Stimulated activated naive CD8-positive, alpha-beta T cell treated with anti-CD3 and anti-CD28 coated beads, Interleukin-15, Interleukin-2, amounts not matched to agents 100 ng/mL and 50 ng/mL, for 24 hours (primary cell): ENCODE results near the gene CHN2.

Experiments used
- H3K27ac Mint-ChIP-seq: one replicate; pipeline ENCODE4 v1.8.0; 2021; ENCODE audit warnings: mild to moderate bottlenecking, mixed read lengths
- H3K27me3 Mint-ChIP-seq: one replicate; pipeline ENCODE4 v1.8.0; 2021; ENCODE audit warnings: mixed read lengths
- H3K36me3 Mint-ChIP-seq: one replicate; pipeline ENCODE4 v1.8.0; 2021; ENCODE audit warnings: low read depth, mixed read lengths
- H3K4me1 Mint-ChIP-seq: one replicate; pipeline ENCODE4 v1.8.0; 2021; ENCODE audit warnings: low read depth, mixed read lengths
- H3K4me3 Mint-ChIP-seq: one replicate; pipeline ENCODE4 v1.8.0; 2021; ENCODE audit warnings: mild to moderate bottlenecking, mixed read lengths
- H3K9me3 Mint-ChIP-seq: one replicate; pipeline ENCODE4 v1.8.0; 2021; ENCODE audit warnings: mixed read lengths

Gene CHN2

DNA sequence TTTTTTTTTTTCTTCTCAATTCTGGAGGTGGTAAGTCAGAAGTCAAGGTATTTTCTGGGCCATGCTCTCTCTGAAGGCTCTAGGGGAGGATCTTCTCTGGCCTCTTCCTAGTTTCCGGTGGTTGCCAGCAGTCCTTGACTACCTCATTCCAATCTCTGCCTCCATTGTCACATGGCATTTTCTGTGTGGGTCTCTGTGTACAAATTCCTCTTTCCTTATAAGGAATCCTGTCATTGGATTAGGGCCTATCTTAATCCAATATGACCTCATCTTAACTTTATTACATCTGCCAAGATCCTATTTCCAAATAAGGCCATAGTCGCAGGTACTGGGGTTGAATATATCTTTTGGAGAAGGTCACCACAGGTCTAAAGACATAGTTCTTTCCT, 239.8 kb downstream of the CHN2 start:
- no peak overlapping the region for H3K4me3 Mint-ChIP-seq
- no peaks in the 10 kb centered on the region for H3K36me3 Mint-ChIP-seq
- H3K9me3 Mint-ChIP-seq, result no peaks in the 10 kb centered on the region
- H3K27ac Mint-ChIP-seq, result no peak overlapping the region
- no peaks in the 10 kb centered on the region for H3K27me3 Mint-ChIP-seq
- no peaks in the 10 kb centered on the region for H3K4me1 Mint-ChIP-seq

DNA sequence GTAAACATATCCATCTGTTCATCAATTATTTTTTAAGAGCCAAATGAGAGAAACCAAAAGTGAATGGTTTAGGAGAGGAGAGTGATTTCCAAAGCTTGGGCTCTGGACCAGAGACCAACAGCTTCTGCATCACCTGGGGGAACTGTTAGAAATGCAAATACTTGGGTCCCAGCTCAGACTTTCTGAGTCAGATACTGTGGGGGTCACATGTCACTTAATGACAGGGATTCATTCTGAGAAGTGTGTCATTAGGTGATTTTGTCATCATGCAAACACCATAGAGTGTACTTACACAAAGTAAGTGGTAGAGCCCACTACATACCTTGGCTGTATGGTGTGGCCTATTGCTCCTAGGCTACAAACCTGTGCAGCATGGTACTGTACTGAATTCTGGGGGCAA, 240.6 kb downstream of the CHN2 start:
- no peaks in the 10 kb centered on the region for H3K4me1 Mint-ChIP-seq
- H3K9me3 Mint-ChIP-seq, result no peaks in the 10 kb centered on the region
- H3K27ac Mint-ChIP-seq, result no peak overlapping the region
- H3K27me3 Mint-ChIP-seq, result no peaks in the 10 kb centered on the region
- H3K4me3 Mint-ChIP-seq, result no peak overlapping the region
- H3K36me3 Mint-ChIP-seq, result no peaks in the 10 kb centered on the region

DNA sequence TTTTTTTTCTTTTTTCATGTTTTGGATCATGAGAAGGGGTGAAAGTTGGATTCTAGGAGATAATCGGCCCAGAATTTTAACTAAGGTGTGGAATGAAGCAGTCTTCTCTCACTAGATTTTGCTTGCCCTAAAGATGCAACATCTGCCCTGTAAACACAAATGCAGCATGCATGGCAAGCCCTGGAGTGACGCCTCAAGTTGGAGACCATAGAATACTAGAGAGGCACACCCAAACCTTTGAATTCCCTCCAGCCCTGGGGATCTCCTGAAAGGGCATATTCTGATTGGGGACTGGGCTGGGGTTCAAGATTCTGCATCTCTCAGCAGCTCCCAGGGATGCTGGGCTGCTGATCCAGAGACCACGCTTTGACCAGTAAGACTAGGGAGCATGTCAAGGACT, 241.3 kb downstream of the CHN2 start:
- Mint-ChIP-seq H3K4me3 (no peak overlapping the region), H3K36me3 (no peaks in the 10 kb centered on the region), H3K9me3 (no peaks in the 10 kb centered on the region), H3K4me1 (no peaks in the 10 kb centered on the region), H3K27ac (no peak overlapping the region), H3K27me3 (no peaks in the 10 kb centered on the region)

DNA sequence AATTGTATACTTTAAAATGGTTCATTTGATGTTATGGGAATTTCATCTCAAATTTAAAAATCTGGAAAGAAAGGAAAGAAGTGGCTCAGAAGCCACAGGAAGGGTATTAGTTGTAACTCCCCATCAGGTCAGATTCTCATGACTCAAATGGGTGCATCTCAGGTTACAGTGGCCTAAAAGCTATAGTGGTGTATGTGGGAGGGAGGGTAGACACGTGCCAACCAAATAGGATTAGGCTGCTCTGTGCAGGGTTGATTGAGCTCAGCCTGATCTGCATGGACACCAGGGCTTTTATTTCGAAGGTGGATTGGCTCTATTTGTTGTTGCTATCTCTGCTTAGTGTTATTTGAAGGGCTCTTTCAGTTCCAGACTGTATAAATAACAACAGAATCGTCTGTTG, 247.6 kb downstream of the CHN2 start:
- no peak overlapping the region for H3K27ac Mint-ChIP-seq
- H3K36me3 Mint-ChIP-seq, result no peaks in the 10 kb centered on the region
- no peaks in the 10 kb centered on the region for H3K4me1 Mint-ChIP-seq
- H3K9me3 Mint-ChIP-seq, result no peaks in the 10 kb centered on the region
- H3K27me3 Mint-ChIP-seq, result no peaks in the 10 kb centered on the region
- H3K4me3 Mint-ChIP-seq, result no peak overlapping the region

DNA sequence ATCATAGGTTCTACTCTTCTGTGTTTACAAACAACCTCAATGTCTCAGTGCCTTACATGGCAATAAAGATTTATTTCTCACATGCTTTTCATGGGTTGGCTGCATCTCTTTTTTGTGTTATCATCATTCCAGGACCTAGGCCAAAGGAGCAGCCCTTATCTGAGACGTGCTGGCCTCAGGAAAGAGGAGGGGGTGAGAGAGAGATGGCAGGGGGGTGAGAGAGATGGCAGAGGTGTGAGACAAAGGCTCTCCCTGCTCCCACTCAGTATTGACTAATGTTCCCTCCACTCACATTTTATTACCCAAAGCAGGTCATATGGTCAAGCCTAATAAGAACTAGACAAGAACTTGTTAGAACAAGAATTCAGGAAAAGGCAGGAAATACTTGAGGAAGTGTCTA, 249.0 kb downstream of the CHN2 start:
- Mint-ChIP-seq H3K27me3 (no peaks in the 10 kb centered on the region), H3K27ac (no peak overlapping the region), H3K9me3 (no peaks in the 10 kb centered on the region), H3K4me3 (no peak overlapping the region), H3K36me3 (no peaks in the 10 kb centered on the region), H3K4me1 (no peaks in the 10 kb centered on the region)

DNA sequence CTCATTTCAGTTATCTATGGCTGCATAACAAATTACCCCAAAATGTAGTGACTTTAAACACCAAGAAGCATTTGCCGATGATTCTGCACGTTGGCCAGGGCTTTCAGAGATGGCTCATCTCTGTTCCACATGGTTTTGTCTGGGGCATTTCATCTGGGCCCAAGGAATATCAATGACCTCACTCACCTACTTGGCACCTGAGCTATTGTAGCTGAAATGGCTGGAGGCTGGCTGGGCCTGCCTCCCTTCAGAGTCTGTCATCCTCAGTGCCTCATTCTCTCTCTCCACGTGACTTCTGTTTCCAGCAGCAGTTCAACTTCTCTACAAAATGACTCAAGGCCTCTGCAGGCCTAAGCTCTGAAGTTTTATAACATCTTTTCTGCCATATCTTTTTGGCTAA, 249.7 kb downstream of the CHN2 start:
- Mint-ChIP-seq H3K27ac (no peak overlapping the region), H3K27me3 (no peaks in the 10 kb centered on the region), H3K4me3 (no peak overlapping the region), H3K4me1 (no peaks in the 10 kb centered on the region), H3K36me3 (no peaks in the 10 kb centered on the region), H3K9me3 (no peaks in the 10 kb centered on the region)

DNA sequence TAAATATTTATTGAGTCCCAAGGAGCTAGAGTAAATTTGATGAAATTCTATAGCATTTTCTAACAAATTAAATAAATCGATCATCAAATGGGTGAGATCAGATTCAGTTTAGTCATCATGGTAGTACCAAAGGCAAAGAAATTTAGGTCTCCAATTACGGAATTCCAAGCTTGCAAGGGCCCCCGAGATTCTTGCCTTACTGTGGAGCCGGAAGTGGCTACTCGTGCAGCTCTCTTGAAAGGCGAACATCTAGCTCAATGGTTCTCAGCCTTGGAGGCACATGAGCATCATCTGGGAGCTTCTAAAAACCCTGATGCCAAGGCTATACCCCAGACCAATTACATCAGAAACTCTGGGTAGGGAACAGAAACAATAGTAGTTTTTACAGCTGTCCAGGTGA, 251.2 kb downstream of the CHN2 start:
- Mint-ChIP-seq H3K9me3 (no peaks in the 10 kb centered on the region), H3K4me3 (no peak overlapping the region), H3K27me3 (no peaks in the 10 kb centered on the region), H3K36me3 (no peaks in the 10 kb centered on the region), H3K4me1 (no peaks in the 10 kb centered on the region), H3K27ac (no peak overlapping the region)

DNA sequence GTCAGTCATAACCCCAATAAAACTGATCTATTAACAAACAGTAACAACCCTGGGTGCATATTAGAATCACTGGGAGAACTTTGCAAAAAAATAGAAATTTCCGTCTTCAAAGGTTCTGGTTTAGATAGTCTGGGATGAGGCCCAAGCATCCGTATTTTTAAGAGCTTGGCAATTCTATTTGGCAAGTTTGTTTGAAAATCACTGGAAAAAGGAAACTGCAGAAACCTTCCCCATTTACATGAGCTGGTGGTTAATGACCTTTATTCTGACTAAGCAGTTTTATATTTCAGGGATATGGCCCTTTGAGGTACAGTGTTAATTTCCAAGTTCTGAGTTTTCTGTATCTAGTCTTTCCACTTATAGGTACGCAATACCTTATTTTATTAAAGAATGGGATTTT, 253.3 kb downstream of the CHN2 start:
- Mint-ChIP-seq H3K4me3 (no peak overlapping the region), H3K27me3 (no peaks in the 10 kb centered on the region), H3K9me3 (no peaks in the 10 kb centered on the region), H3K27ac (no peak overlapping the region), H3K36me3 (no peaks in the 10 kb centered on the region), H3K4me1 (no peaks in the 10 kb centered on the region)

DNA sequence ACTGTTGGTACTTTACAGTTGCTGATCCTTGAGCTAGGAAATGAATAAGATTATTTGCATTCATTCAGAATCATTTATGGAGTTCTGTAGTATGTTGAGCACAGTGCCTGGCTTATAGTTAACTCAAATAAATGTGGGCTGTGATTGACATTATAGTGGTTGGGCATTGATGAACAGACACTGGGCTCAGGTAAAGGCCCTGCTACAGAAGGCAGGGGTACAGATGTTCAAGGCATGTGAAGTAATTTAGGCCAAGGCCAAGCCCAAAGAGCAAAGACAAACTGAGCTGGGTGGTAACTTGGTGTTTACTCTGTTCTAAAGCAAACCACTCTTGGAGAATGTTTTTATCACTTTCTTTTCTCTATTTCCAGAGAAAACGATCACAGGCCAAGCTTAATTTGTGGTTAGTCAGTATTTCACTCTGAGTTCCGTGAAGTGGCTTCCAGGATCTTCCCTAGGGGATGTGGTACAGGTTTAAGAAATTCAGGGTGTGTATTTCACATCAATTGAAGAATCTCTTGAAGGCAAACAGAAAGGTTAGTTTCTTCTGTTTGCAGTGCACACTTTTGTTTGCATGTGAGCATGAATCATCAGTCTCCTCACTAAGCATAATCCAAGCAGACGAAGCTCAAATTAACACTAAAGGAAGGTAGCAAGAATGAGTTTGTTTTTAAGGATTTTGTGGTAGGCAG, 255.1 kb downstream of the CHN2 start:
- no peaks in the 10 kb centered on the region for H3K9me3 Mint-ChIP-seq
- H3K4me1 Mint-ChIP-seq, result no peaks in the 10 kb centered on the region
- no peaks in the 10 kb centered on the region for H3K36me3 Mint-ChIP-seq
- no peak overlapping the region for H3K4me3 Mint-ChIP-seq
- H3K27me3 Mint-ChIP-seq, result no peaks in the 10 kb centered on the region
- no peak overlapping the region for H3K27ac Mint-ChIP-seq

DNA sequence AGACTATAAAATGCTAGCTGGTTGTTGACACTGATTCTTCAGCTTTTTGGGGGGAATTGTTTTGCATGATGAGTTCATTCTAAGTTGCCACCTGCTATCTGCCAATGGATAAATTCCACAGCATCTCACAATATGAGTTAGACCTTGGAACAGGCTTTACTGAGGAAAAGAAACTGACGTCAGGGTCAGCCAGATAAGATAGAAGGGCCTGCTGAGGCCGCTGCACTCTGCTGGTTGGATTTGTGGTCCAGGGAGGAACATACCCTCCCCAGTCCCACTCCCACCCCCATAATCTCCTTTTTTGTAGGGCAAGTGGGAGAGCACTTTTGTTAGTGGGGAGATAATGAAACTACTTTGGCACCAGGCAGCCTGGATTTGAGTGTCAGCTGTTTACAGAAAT, 258.4 kb downstream of the CHN2 start:
- Mint-ChIP-seq H3K27ac (no peak overlapping the region), H3K36me3 (no peaks in the 10 kb centered on the region), H3K4me1 (no peaks in the 10 kb centered on the region), H3K4me3 (no peak overlapping the region), H3K27me3 (no peaks in the 10 kb centered on the region), H3K9me3 (no peaks in the 10 kb centered on the region)

DNA sequence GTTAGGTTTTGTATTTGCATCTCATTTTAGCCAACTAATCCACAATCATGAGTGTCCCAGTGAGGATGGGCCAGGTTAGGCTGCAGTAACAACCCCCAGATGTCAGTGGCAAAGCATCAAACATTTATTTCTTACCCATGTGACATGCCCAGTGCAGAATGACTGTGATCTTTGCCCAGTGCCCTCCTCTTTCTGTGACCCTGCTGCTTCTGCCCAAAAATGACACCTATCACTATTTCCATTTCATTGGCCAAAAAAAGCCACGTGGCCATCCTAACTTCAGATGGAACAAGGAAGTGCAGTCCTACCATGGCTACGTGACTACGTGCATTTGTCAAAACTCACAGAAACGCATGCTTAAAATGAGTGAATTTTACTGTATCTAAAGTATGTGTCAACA, 259.9 kb downstream of the CHN2 start:
- no peak overlapping the region for H3K4me3 Mint-ChIP-seq
- H3K4me1 Mint-ChIP-seq, result no peaks in the 10 kb centered on the region
- no peaks in the 10 kb centered on the region for H3K36me3 Mint-ChIP-seq
- no peaks in the 10 kb centered on the region for H3K27me3 Mint-ChIP-seq
- no peaks in the 10 kb centered on the region for H3K9me3 Mint-ChIP-seq
- H3K27ac Mint-ChIP-seq, result no peak overlapping the region

DNA sequence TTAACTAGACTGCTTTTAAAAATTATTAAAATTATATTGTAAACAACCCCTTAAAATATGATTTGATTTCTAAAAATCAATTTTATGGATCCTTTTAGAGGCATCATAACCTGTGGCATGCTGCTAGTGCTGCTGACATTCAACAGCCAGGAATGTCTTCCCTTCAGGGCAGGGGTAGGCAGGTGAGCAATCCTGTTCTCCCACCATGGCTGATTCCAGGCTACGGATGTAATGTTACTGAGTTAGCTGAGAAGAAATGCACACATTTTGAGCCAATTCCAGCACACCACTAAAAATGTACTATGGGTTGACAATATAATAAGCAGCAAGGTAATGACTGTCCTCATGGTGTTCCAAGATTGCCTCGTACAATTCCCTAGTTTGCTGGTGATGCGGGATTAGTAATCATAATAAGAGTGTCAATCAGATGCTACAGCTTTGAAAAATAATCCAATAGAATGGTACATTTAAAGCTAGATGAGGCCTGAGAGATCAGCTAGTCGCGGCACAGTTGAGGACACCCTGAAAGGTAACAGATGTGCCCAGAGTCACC, 260.4 kb downstream of the CHN2 start:
- Mint-ChIP-seq H3K4me1 (no peaks in the 10 kb centered on the region), H3K4me3 (no peak overlapping the region), H3K27me3 (no peaks in the 10 kb centered on the region), H3K36me3 (no peaks in the 10 kb centered on the region), H3K27ac (no peak overlapping the region), H3K9me3 (no peaks in the 10 kb centered on the region)

DNA sequence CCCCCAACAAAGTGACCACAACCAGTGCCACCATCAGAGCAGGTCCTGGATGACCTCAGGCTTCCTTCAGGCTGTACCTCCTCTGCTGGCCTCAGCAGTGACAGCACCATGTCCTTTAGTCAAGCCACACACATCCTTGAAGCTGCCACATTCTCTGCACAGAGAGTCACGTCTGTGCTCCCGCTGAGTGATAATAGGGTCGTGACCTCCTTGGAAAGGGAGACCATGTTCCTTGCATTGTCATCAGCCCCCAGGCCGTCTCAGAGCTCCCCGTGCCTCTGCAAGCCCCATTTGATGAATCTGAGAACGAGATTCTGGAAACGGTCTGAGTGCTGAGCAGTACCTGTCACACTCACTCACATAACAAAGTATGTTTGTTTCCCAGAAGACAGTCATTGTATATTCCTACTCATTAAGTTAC, 262.6 kb downstream of the CHN2 start:
- Mint-ChIP-seq H3K27ac (no peak overlapping the region), H3K36me3 (no peaks in the 10 kb centered on the region), H3K9me3 (no peaks in the 10 kb centered on the region), H3K27me3 (no peaks in the 10 kb centered on the region), H3K4me3 (no peak overlapping the region), H3K4me1 (no peaks in the 10 kb centered on the region)

DNA sequence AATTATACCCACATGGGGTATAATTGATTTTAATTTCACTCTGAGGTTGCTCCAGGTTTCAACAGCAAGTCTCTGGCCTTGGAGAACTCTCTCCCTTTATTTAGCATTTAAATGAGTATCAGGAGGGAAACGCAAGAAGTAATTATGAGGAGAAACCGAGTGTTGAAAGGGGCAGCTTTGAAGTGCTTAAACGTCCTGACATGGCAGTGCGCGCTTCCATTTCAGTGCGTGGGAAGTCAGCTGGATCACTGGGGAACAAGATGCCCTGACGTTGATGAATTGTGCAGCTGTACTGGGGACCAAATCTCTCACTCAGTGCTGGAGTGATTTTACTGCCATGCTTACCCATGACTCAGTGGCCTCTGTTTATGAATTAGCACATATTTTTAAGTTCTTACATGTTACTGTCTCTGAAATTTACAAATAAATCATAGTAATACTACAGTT, 263.0 kb downstream of the CHN2 start:
- Mint-ChIP-seq H3K27ac (no peak overlapping the region), H3K4me1 (no peaks in the 10 kb centered on the region), H3K27me3 (no peaks in the 10 kb centered on the region), H3K36me3 (no peaks in the 10 kb centered on the region), H3K4me3 (no peak overlapping the region), H3K9me3 (no peaks in the 10 kb centered on the region)

DNA sequence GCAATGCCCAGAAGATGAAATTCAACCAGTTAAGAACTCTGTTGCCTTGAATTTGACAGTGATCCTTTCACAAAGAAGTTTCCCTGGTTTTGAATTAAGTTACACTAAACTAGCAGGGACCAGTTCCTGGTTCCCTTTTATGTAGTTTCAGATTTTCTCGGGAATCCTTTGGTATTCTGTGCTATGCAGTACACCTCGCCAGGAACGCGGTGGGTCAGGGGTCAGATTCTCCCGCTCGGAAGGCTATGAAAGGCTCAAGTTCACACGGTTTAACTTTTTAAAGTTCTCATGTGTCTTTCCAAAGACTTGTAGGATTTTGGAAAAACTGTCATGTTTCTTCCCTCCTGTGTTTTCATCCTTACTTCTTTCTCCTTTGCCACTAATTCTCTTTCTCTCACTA, 264.4 kb downstream of the CHN2 start:
- H3K36me3 Mint-ChIP-seq, result no peaks in the 10 kb centered on the region
- no peaks in the 10 kb centered on the region for H3K27me3 Mint-ChIP-seq
- no peaks in the 10 kb centered on the region for H3K4me1 Mint-ChIP-seq
- no peak overlapping the region for H3K27ac Mint-ChIP-seq
- no peak overlapping the region for H3K4me3 Mint-ChIP-seq
- H3K9me3 Mint-ChIP-seq, result no peaks in the 10 kb centered on the region

DNA sequence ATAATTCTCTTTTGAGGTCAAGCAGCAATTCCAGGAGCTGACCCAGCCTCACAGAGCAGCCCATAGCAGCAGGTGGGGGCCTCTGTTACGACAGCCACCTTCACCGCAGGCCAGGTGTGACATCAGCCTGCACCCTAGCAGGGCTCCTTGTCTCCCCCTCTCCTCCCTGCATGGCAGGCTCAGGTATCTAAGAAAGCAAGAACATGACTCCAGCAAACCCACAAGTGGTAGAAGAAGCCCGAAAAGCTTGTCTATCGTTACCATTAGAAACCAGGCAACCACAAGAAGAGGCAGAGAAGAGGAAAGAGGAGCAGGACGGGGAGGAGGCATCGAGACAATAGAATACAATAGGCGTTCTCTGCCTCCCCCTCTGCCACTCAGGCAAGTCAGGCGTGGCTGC, 265.0 kb downstream of the CHN2 start:
- no peak overlapping the region for H3K27ac Mint-ChIP-seq
- no peaks in the 10 kb centered on the region for H3K4me1 Mint-ChIP-seq
- no peaks in the 10 kb centered on the region for H3K9me3 Mint-ChIP-seq

More for the DNA sequence above, 265.0 kb downstream of the CHN2 start:
- H3K4me3 Mint-ChIP-seq, result no peak overlapping the region
- no peaks in the 10 kb centered on the region for H3K36me3 Mint-ChIP-seq
- H3K27me3 Mint-ChIP-seq, result no peaks in the 10 kb centered on the region
